ENCODE measurements around the gene MTRF1L. TPM values are rescaled to one million over a fixed set of nuclear protein-coding genes. Genes with fewer than 3 reads are reported as not detected.
A peak's percentile ranks its signal among the peaks of the same experiment; 100 is the strongest.

MTRF1L gene
- total and polyA plus RNA-seq, 2 experiments from 2014 or later = 17.4 to 19.0 TPM

GRCh38 chr6:153038378-153039057 is 36.0 kb upstream of the MTRF1L start:
- Histone ChIP-seq H3K27me3 (no peaks in the 10 kb centered on the region), H4K20me1 (ENCODE audit: insufficient read depth, poor library complexity, severe bottlenecking) (no peaks in the 10 kb centered on the region), H3K4me1 (ENCODE audit: insufficient read depth) (no peaks in the 10 kb centered on the region), H2AFZ (no peak overlapping the region), H3K27ac (no peak overlapping the region), H3K79me2 (no peaks in the 10 kb centered on the region), H3K4me2 (no peak overlapping the region), H3K4me3 (no peak overlapping the region), H3K9me2 (replicated peaks; ENCODE audit: insufficient read depth) (no peaks in the 10 kb centered on the region), H3K36me3 (replicated peaks; ENCODE audit: insufficient read depth, low read depth) (no peaks in the 10 kb centered on the region), H3K9me3 (ENCODE audit: low read depth) (no peaks in the 10 kb centered on the region)
- DNase-seq (ENCODE audit: low spot score) = no peak
- 84% methylated on average over 4 of the region's 4 CpGs for WGBS (ENCODE audit: low lambda C conversion rate, missing lambda C conversion rate)
- TF ChIP-seq CTCF (IDR thresholded peaks at IDR 0.05; ENCODE audit: poor library complexity) = no peak
- TF ChIP-seq EZH2 (IDR thresholded peaks at IDR 0.05; ENCODE audit: borderline replicate concordance) = no peak
- TF ChIP-seq EZH2phosphoT487 (IDR thresholded peaks at IDR 0.05; ENCODE audit: low read depth, severe bottlenecking, unreplicated experiment) = no peak

GRCh38 chr6:153034139-153034538 is 31.6 kb upstream of the MTRF1L start:
- H3K4me2 ChIP-seq = no peak overlapping the region
- H3K4me1 ChIP-seq (ENCODE audit: insufficient read depth) = no peaks in the 10 kb centered on the region
- no peaks in the 10 kb centered on the region for H3K9me2 ChIP-seq (replicated peaks; ENCODE audit: insufficient read depth)
- TF ChIP-seq EZH2 (IDR thresholded peaks at IDR 0.05; ENCODE audit: borderline replicate concordance) = no peak
- no peak for TF ChIP-seq CTCF (IDR thresholded peaks at IDR 0.05; ENCODE audit: poor library complexity)
- no peak for TF ChIP-seq EZH2phosphoT487 (IDR thresholded peaks at IDR 0.05; ENCODE audit: low read depth, severe bottlenecking, unreplicated experiment)
- no peaks in the 10 kb centered on the region for H3K27me3 ChIP-seq
- no peaks in the 10 kb centered on the region for H3K79me2 ChIP-seq
- no peak overlapping the region for H3K4me3 ChIP-seq
- no peak for DNase-seq (ENCODE audit: low spot score)
- H3K9me3 ChIP-seq (ENCODE audit: low read depth) = no peaks in the 10 kb centered on the region
- no peaks in the 10 kb centered on the region for H3K36me3 ChIP-seq (replicated peaks; ENCODE audit: insufficient read depth, low read depth)
- no peak overlapping the region for H2AFZ ChIP-seq
- H4K20me1 ChIP-seq (ENCODE audit: insufficient read depth, poor library complexity, severe bottlenecking) = no peaks in the 10 kb centered on the region
- H3K27ac ChIP-seq = no peak overlapping the region
- 95% methylated on average over 9 of the region's 9 CpGs for WGBS (ENCODE audit: low lambda C conversion rate, missing lambda C conversion rate)

GRCh38 chr6:153032255-153032882 is 29.9 kb upstream of the MTRF1L start:
- 79% methylated on average over 9 of the region's 9 CpGs for WGBS (ENCODE audit: low lambda C conversion rate, missing lambda C conversion rate)
- Histone ChIP-seq H3K4me1 (ENCODE audit: insufficient read depth) (no peaks in the 10 kb centered on the region), H3K36me3 (replicated peaks; ENCODE audit: insufficient read depth, low read depth) (no peaks in the 10 kb centered on the region), H4K20me1 (ENCODE audit: insufficient read depth, poor library complexity, severe bottlenecking) (no peaks in the 10 kb centered on the region), H3K27me3 (no peaks in the 10 kb centered on the region), H3K27ac (no peak overlapping the region), H3K79me2 (no peaks in the 10 kb centered on the region), H3K4me3 (no peak overlapping the region), H3K9me2 (replicated peaks; ENCODE audit: insufficient read depth) (no peaks in the 10 kb centered on the region), H2AFZ (no peak overlapping the region), H3K4me2 (no peak overlapping the region), H3K9me3 (ENCODE audit: low read depth) (no peaks in the 10 kb centered on the region)
- TF ChIP-seq EZH2 (IDR thresholded peaks at IDR 0.05; ENCODE audit: borderline replicate concordance) (no peak), EZH2phosphoT487 (IDR thresholded peaks at IDR 0.05; ENCODE audit: low read depth, severe bottlenecking, unreplicated experiment) (no peak), CTCF (IDR thresholded peaks at IDR 0.05; ENCODE audit: poor library complexity) (peak; percentile 64)
- peak; percentile 30 for DNase-seq (ENCODE audit: low spot score)
